Natural killer cell treated with Interleukin-12 subunit alpha and Interleukin-12 subunit beta and Interleukin-15 and Interleukin-18, amount 100 ng/mL, for 72 hours (primary cell): ENCODE results near the gene UCP2. TPM values are rescaled to one million over a fixed set of nuclear protein-coding genes. Genes with fewer than 3 reads are reported as not detected.
"Not testable (repeated sequence)": the region's sequence is repeated elsewhere in the genome, so short reads cannot be mapped to it uniquely, and the experiment has no call there.

Experiments
- ATAC-seq, 2 donors: fragments of 150-1000 bp; cut with Tn5 transposase in 1 of 2; sonication (Bioruptor Pico), chemical (Tn5 transposase) in 1 of 2; 2 replicates each; pipeline ENCODE4 v1.10.0; 2021
- DNase-seq: peaks from one replicate; pipeline ENCODE4 v3.0.0; 2022; ENCODE audit warnings: low spot score
- H3K27ac Mint-ChIP-seq, 2 donors: 1 replicate in 1 of 2; 2 replicates in 1 of 2; pipeline ENCODE4 v1.8.0; 2022; ENCODE audit warnings: mixed read lengths in 2 of 2, mild to moderate bottlenecking in 1 of 2, moderate library complexity in 1 of 2
- H3K27me3 Mint-ChIP-seq, 2 donors: 1 replicate in 1 of 2; 2 replicates in 1 of 2; pipeline ENCODE4 v1.8.0; 2022; ENCODE audit warnings: mixed read lengths in 2 of 2
- H3K36me3 Mint-ChIP-seq: one replicate; pipeline ENCODE4 v1.8.0; 2022; ENCODE audit warnings: mixed read lengths
- H3K4me1 Mint-ChIP-seq, 2 donors: 1 replicate in 1 of 2; 2 replicates in 1 of 2; pipeline ENCODE4 v1.8.0; 2022; ENCODE audit warnings: low read depth in 2 of 2, mixed read lengths in 2 of 2, mild to moderate bottlenecking in 1 of 2
- H3K4me3 Mint-ChIP-seq: one replicate; pipeline ENCODE4 v1.8.0; 2022; ENCODE audit warnings: mixed read lengths
- H3K9me3 Mint-ChIP-seq: 2 replicates; pipeline ENCODE4 v1.8.0; 2022; ENCODE audit warnings: mixed read lengths
- total RNA-seq, 2 donors: library from RNA; stranded (reverse); gene quantifications; one replicate each; pipeline ENCODE4 v1.2.3, GENCODE V29; 2022

UCP2 gene
- total RNA-seq, 2 donors from 2014 or later: 333 to 668 TPM

- no peak overlapping the region for H3K27ac Mint-ChIP-seq
- peaks cover 5% of the 10 kb centered on the region for H3K9me3 Mint-ChIP-seq
- H3K36me3 Mint-ChIP-seq: peaks cover 8% of the 10 kb centered on the region
- no peak overlapping the region for H3K4me3 Mint-ChIP-seq
- peaks cover 4 to 6% of the 10 kb centered on the region in 2 donors for H3K27me3 Mint-ChIP-seq
- no peaks in the 10 kb centered on the region for H3K4me1 Mint-ChIP-seq
- ATAC-seq (no peak), DNase-seq (no peak)
Observed at GRCh38 chr11:73944085-73944484, 38.6 kb downstream of the UCP2 start.

DNA sequence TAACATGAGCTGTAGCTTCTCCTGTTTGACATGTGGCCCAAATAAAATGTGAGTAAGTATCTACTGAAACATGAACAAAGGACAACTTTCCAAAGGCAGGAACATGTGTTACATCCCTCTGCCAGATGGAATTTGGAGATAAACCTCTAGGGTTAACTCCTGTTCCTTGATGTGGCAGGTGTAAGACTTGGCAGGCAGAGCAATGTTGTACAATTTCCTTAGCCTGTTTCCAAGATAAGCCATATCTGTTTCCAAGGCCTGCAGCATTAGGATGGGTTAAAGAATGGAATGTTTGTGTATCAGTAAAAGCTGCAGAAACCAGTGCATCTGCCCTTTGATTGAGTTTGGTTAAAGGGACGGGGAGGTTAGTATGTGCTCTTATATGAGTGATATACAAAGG lies 40.6 kb downstream of the UCP2 start:
- Mint-ChIP-seq H3K27me3 (peaks cover 4% of the 10 kb centered on the region in 2 donors), H3K36me3 (peaks cover 8% of the 10 kb centered on the region), H3K9me3 (peaks cover 8% of the 10 kb centered on the region), H3K4me3 (no peak overlapping the region), H3K27ac (no peak overlapping the region), H3K4me1 (no peaks in the 10 kb centered on the region)
- DNase-seq (no peak), ATAC-seq (no peak)

GRCh38 chr11:73940801-73941570 lies 41.7 kb downstream of the UCP2 start:
- no peak for ATAC-seq
- no peak overlapping the region for H3K4me3 Mint-ChIP-seq
- no peak overlapping the region for H3K27ac Mint-ChIP-seq
- H3K9me3 Mint-ChIP-seq: peaks cover 8% of the 10 kb centered on the region
- H3K36me3 Mint-ChIP-seq: peaks cover 8% of the 10 kb centered on the region
- no peaks in the 10 kb centered on the region for H3K4me1 Mint-ChIP-seq
- no peak for DNase-seq
- H3K27me3 Mint-ChIP-seq: no peaks in the 10 kb centered on the region

- ATAC-seq: no peak
- peaks cover 8% of the 10 kb centered on the region for H3K9me3 Mint-ChIP-seq
- no peaks in the 10 kb centered on the region for H3K4me1 Mint-ChIP-seq
- DNase-seq: no peak
- peaks cover 8% of the 10 kb centered on the region for H3K36me3 Mint-ChIP-seq
- H3K27me3 Mint-ChIP-seq: no peaks in the 10 kb centered on the region
- H3K27ac Mint-ChIP-seq: no peak overlapping the region
- no peak overlapping the region for H3K4me3 Mint-ChIP-seq
Observed at GRCh38 chr11:73939096-73939495, 43.5 kb downstream of the UCP2 start.

DNA sequence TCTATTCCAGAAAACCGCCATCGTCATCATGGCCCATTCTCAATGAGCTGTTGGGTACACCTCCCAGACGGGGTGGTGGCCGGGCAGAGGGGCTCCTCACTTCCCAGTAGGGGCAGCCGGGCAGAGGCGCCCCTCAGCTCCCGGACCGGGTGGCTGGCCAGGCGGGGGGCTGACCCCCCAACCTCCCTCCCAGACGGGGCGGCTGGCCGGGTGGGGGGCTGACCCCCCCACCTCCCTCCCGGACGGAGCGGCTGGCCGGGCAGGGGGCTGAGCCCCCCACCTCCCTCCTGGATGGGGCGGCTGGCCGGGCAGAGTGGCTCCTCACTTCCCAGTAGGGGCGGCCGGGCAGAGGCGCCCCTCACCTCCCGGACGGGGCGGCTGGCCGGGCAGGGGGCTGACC lies 46.6 kb downstream of the UCP2 start:
- not testable (repeated sequence) for H3K27ac Mint-ChIP-seq, H3K36me3 Mint-ChIP-seq, ATAC-seq

GRCh38 chr11:73932781-73933180 lies 49.9 kb downstream of the UCP2 start:
- no peaks in the 10 kb centered on the region for H3K27me3 Mint-ChIP-seq
- H3K4me3 Mint-ChIP-seq: no peak overlapping the region
- peaks cover 4% of the 10 kb centered on the region for H3K36me3 Mint-ChIP-seq
- H3K9me3 Mint-ChIP-seq: no peaks in the 10 kb centered on the region
- no peak overlapping the region for H3K27ac Mint-ChIP-seq
- H3K4me1 Mint-ChIP-seq: no peaks in the 10 kb centered on the region
- ATAC-seq (no peak), DNase-seq (no peak)

More for the DNA sequence above, 46.6 kb downstream of the UCP2 start:
- not testable (repeated sequence) for H3K9me3 Mint-ChIP-seq, H3K27me3 Mint-ChIP-seq, H3K4me3 Mint-ChIP-seq, H3K4me1 Mint-ChIP-seq, DNase-seq

GRCh38 chr11:73931951-73932350 lies 50.7 kb downstream of the UCP2 start:
- Mint-ChIP-seq H3K4me1 (no peaks in the 10 kb centered on the region), H3K27me3 (no peaks in the 10 kb centered on the region), H3K4me3 (no peak overlapping the region), H3K9me3 (no peaks in the 10 kb centered on the region), H3K36me3 (peaks cover 11% of the 10 kb centered on the region), H3K27ac (no peak overlapping the region)
- ATAC-seq (no peak), DNase-seq (no peak)

DNA sequence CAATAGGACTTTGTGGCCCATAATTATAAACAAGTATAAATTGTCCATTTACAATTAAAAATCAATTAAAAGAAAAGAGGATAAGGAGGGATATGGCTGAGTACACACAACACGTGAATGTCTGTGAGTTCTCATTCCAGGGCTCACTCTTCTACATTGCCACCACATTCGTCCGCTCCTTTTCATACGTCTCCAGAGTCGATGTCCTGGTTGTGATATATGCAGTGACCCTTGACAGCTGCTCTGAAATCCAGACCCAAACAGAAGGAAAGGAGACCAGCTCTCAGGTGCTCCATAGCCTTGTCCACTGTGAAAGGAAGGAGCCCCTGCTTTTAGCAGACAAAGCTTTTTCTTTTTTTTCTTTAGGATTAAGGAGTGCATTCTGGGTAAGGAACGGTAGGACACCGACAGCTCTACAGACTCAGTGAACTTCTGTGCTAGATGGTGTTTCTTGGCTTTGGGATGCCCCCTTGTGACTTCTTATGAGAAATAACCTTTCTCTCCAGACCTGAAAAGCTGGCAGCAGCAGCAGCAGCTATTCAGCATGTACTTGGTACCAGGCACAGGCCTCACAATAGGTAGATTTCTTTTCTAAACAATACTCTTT lies 51.5 kb downstream of the UCP2 start:
- Mint-ChIP-seq H3K27me3 (no peaks in the 10 kb centered on the region), H3K4me3 (no peak overlapping the region), H3K9me3 (no peaks in the 10 kb centered on the region), H3K4me1 (no peaks in the 10 kb centered on the region), H3K36me3 (peaks cover 12% of the 10 kb centered on the region), H3K27ac (no peak overlapping the region)
- DNase-seq (no peak), ATAC-seq (peak in 1 of 2 donors; percentile 31)

DNA sequence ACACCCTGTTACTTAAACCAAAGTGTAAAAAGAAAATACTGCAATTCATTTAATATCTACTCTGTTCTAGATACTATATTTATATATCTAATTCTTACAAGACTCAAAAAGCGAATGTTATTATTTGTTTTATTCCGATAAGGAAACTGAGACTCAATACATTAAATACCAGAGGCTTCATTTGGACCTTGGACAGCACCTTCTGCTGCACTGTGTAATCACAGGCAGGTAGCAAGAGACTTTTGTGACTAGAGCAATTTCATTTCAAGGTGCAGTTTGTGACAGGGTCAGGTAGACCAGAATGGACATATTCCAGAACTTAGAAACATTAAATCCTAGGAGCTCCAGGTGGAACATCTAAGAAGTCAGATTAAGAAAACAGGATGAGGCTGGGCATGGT lies 53.3 kb downstream of the UCP2 start:
- Mint-ChIP-seq H3K4me1 (no peaks in the 10 kb centered on the region), H3K4me3 (no peak overlapping the region), H3K27me3 (no peaks in the 10 kb centered on the region), H3K27ac (peak overlapping the region in 1 of 2 donors; percentile 39), H3K9me3 (no peaks in the 10 kb centered on the region), H3K36me3 (peaks cover 12% of the 10 kb centered on the region)
- no peak for ATAC-seq
- DNase-seq: no peak

Other genes starting within 250 kb of the UCP2 start
- 100 to 1,000 TPM in 1 of 2 donors, 10 to 100 TPM in 1; 92.0 to 124 TPM for gene RAB6A, start 221.8 kb downstream of the UCP2 start, total RNA-seq
- gene MRPL48, start 195.0 kb downstream of the UCP2 start, total RNA-seq: 10 to 100 TPM; 39.9 to 45.0 TPM
- gene COA4, start 106.0 kb downstream of the UCP2 start, total RNA-seq: 100 to 1,000 TPM in 1 of 2 donors, 10 to 100 TPM in 1; 77.2 to 101 TPM
- gene PAAF1, start 105.8 kb downstream of the UCP2 start, total RNA-seq: 10 to 100 TPM; 22.5 to 26.3 TPM
- under 1 TPM in 1 of 2 donors, not detected in 1; 0.47 TPM for gene DNAJB13, start 31.8 kb downstream of the UCP2 start, total RNA-seq
- gene UCP3, start 26.2 kb upstream of the UCP2 start, total RNA-seq: 1 to 10 TPM; 5.2 to 7.2 TPM
- 10 to 100 TPM; 49.1 to 76.7 TPM for gene C2CD3, start 188.2 kb upstream of the UCP2 start, total RNA-seq
- gene PPME1, start 188.4 kb upstream of the UCP2 start, total RNA-seq: 10 to 100 TPM; 50.6 to 51.5 TPM